IMR-90 (cell line): ENCODE data around the gene PLCB2. TPM values are rescaled to one million over a fixed set of nuclear protein-coding genes. Genes with fewer than 3 reads are reported as not detected.
A peak's percentile ranks its signal among the peaks of the same experiment; 100 is the strongest.

Experiments
- ATAC-seq: fragments of 200-7000 bp; cut with Tn5 transposase; 2 replicates; pipeline ENCODE4 v1.9.1; 2020; ENCODE audit warnings: low read depth, mild to moderate bottlenecking, moderate library complexity
- BruUV-seq: library from RNA; stranded (reverse); fragments of 400-500 nt; replicated peaks from 2 replicates; lab custom pipeline; 2021; lab: Mats Ljungman, UMichigan
- CTCF ChIA-PET: fragments of 300-600 bp; formaldehyde crosslinking; extraction: SDS; loops from one replicate; lab custom pipeline; 2021; ENCODE audit warnings: antibody characterized with exemption; lab: Yijun Ruan, JAX
- POLR2A ChIA-PET: fragments of 300-600 bp; sonication (Branson Sonifier 250); formaldehyde crosslinking; loops from one replicate; lab custom pipeline; 2022; ENCODE audit warnings: antibody characterized with exemption; ENCODE audit not compliant: unreplicated experiment; lab: Charles Lee
- DNase-seq: peaks from one replicate; pipeline ENCODE4 v3.0.0; 2013
- H2AFZ ChIP-seq: replicated peaks from 2 replicates; pipeline ENCODE3; 2013; ENCODE audit warnings: low read length, mild to moderate bottlenecking; ENCODE audit not compliant: poor library complexity
- H2AK5ac ChIP-seq: 2 replicates; pipeline ENCODE4 v1.6.1; 2013; ENCODE audit warnings: low read depth, low read length, inconsistent platforms
- H2AK9ac ChIP-seq: replicated peaks from 2 replicates; pipeline ENCODE3; 2013; ENCODE audit warnings: mild to moderate bottlenecking, low read depth, low read length, moderate library complexity; ENCODE audit not compliant: poor library complexity
- H2BK120ac ChIP-seq: 2 replicates; pipeline ENCODE4 v1.6.1; 2013; ENCODE audit warnings: low read depth, low read length, inconsistent platforms
- H2BK15ac ChIP-seq: 3 replicates; pipeline ENCODE4 v1.6.1; 2013; ENCODE audit warnings: low read depth, low read length, inconsistent platforms
- H2BK20ac ChIP-seq: 2 replicates; pipeline ENCODE4 v1.6.1; 2013; ENCODE audit warnings: low read depth, mild to moderate bottlenecking, inconsistent platforms, low read length, moderate library complexity
- H2BK5ac ChIP-seq: 2 replicates; pipeline ENCODE4 v1.6.1; 2013; ENCODE audit warnings: mild to moderate bottlenecking, low read depth, low read length, inconsistent platforms; ENCODE audit not compliant: poor library complexity, severe bottlenecking
- H3K14ac ChIP-seq: replicated peaks from 2 replicates; pipeline ENCODE4 v1.6.1; 2013; ENCODE audit warnings: low read depth, low read length, inconsistent platforms
- H3K18ac ChIP-seq: 2 replicates; pipeline ENCODE4 v1.6.1; 2013; ENCODE audit warnings: low read depth, low read length, control low read depth
- H3K23ac ChIP-seq: 2 replicates; pipeline ENCODE4 v1.6.1; 2013; ENCODE audit warnings: low read depth, low read length, inconsistent platforms
- H3K27ac ChIP-seq: 2 replicates; pipeline ENCODE4 v1.5.1; 2013; ENCODE audit warnings: mild to moderate bottlenecking, control low read depth, low read length; ENCODE audit not compliant: insufficient read depth
- H3K27me3 ChIP-seq: 2 replicates; pipeline ENCODE4 v1.6.1; 2013; ENCODE audit warnings: low read length; ENCODE audit not compliant: control insufficient read depth, insufficient read depth
- H3K36me3 ChIP-seq: 2 replicates; pipeline ENCODE4 v1.6.1; 2013; ENCODE audit warnings: low read length, mixed read lengths; ENCODE audit not compliant: control insufficient read depth, insufficient read depth
- H3K4ac ChIP-seq: 2 replicates; pipeline ENCODE4 v1.6.1; 2013; ENCODE audit warnings: low read depth, low read length, inconsistent platforms
- H3K4me1 ChIP-seq: 2 replicates; pipeline ENCODE4 v1.6.1; 2013; ENCODE audit warnings: low read length, mixed read lengths; ENCODE audit not compliant: control insufficient read depth, insufficient read depth
- H3K4me2 ChIP-seq: 2 replicates; pipeline ENCODE4 v1.6.1; 2013; ENCODE audit warnings: low read depth, mild to moderate bottlenecking, control low read depth, low read length, moderate library complexity
- H3K4me3 ChIP-seq: 2 replicates; pipeline ENCODE4 v1.5.1; 2013; ENCODE audit warnings: low read depth, mild to moderate bottlenecking, control low read depth, low read length, moderate library complexity; ENCODE audit not compliant: insufficient read depth
- H3K56ac ChIP-seq: 2 replicates; pipeline ENCODE4 v1.6.1; 2013; ENCODE audit warnings: low read length, inconsistent platforms; ENCODE audit not compliant: insufficient read depth; ENCODE audit errors: extremely low read depth
- H3K79me1 ChIP-seq, 2 experiments: 2 replicates each; pipeline ENCODE4 v1.6.1; 2013; ENCODE audit warnings: low read length in 2 of 2, inconsistent platforms in 1 of 2, low read depth in 1 of 2
- H3K9ac ChIP-seq: 2 replicates; pipeline ENCODE4 v1.6.1; 2013; ENCODE audit warnings: low read depth, low read length, control low read depth
- H3K9me1 ChIP-seq: 2 replicates; pipeline ENCODE4 v1.6.1; 2013; ENCODE audit warnings: low read length, inconsistent platforms; ENCODE audit not compliant: insufficient read depth
- H3K9me3 ChIP-seq: 2 replicates; pipeline ENCODE4 v1.6.1; 2013; ENCODE audit warnings: low read length; ENCODE audit not compliant: control insufficient read depth, insufficient read depth
- H4K20me1 ChIP-seq: 2 replicates; pipeline ENCODE4 v1.6.1; 2013; ENCODE audit warnings: low read length, inconsistent platforms; ENCODE audit not compliant: insufficient read depth
- H4K5ac ChIP-seq: 2 replicates; pipeline ENCODE4 v1.6.1; 2013; ENCODE audit warnings: mild to moderate bottlenecking, low read depth, low read length, control low read depth
- H4K8ac ChIP-seq, 2 experiments: 2 replicates each; pipeline ENCODE4 v1.6.1; 2013; ENCODE audit warnings: low read depth in 2 of 2, low read length in 2 of 2, control low read depth in 1 of 2, inconsistent platforms in 1 of 2
- H4K91ac ChIP-seq: 2 replicates; pipeline ENCODE4 v1.6.1; 2013; ENCODE audit warnings: low read depth, low read length, inconsistent platforms; ENCODE audit not compliant: insufficient read depth
- BHLHE40 ChIP-seq: fragments of 150-350 bp; IDR thresholded peaks from 2 replicates; pipeline ENCODE4 v1.6.1; 2016; ENCODE audit warnings: mild to moderate bottlenecking, low read depth, low read length
- CEBPB ChIP-seq: IDR thresholded peaks from 2 replicates; pipeline ENCODE4 v1.6.1; 2012; ENCODE audit warnings: low read depth, low read length, improper control_type of control experiment
- CHD1 ChIP-seq: IDR thresholded peaks from 2 replicates; pipeline ENCODE4 v1.6.1; 2012; ENCODE audit warnings: low read depth, low read length, improper control_type of control experiment
- CTCF ChIP-seq: conservative IDR thresholded peaks from 2 replicates; pipeline ENCODE4 v1.5.1; 2012; ENCODE audit warnings: mild to moderate bottlenecking, low read depth, low read length, improper control_type of control experiment
- FOS ChIP-seq: fragments of 150-350 bp; IDR thresholded peaks from 2 replicates; pipeline ENCODE4 v1.6.1; 2016; ENCODE audit warnings: low read depth, low read length
- MAFK ChIP-seq: IDR thresholded peaks from 2 replicates; pipeline ENCODE4 v1.6.1; 2012; ENCODE audit warnings: low read depth, low read length, improper control_type of control experiment
- MXI1 ChIP-seq: IDR thresholded peaks from 2 replicates; pipeline ENCODE4 v1.6.1; 2012; ENCODE audit warnings: low read depth, mild to moderate bottlenecking, low read length, moderate library complexity, borderline replicate concordance
- NFE2L2 ChIP-seq: fragments of 150-350 bp; IDR thresholded peaks from 2 replicates; pipeline ENCODE4 v1.6.1; 2016; ENCODE audit warnings: low read depth, mild to moderate bottlenecking, low read length
- POLR2A ChIP-seq: IDR thresholded peaks from 2 replicates; pipeline ENCODE4 v1.6.1; 2012; ENCODE audit warnings: mild to moderate bottlenecking, low read depth, low read length
- RAD21 ChIP-seq: IDR thresholded peaks from 2 replicates; pipeline ENCODE4 v1.6.1; 2012; ENCODE audit warnings: low read length, improper control_type of control experiment
- RCOR1 ChIP-seq: IDR thresholded peaks from 2 replicates; pipeline ENCODE4 v1.6.1; 2012; ENCODE audit warnings: mild to moderate bottlenecking, low read length, improper control_type of control experiment; ENCODE audit not compliant: insufficient replicate concordance
- RFX5 ChIP-seq: IDR thresholded peaks from 2 replicates; pipeline ENCODE4 v1.8.0; 2012; ENCODE audit warnings: low read depth, mild to moderate bottlenecking, low read length, moderate library complexity
- SMC3 ChIP-seq: fragments of 150-350 bp; IDR thresholded peaks from 2 replicates; pipeline ENCODE4 v1.6.1; 2016; ENCODE audit warnings: low read depth, mild to moderate bottlenecking, antibody characterized with exemption, low read length, moderate library complexity
- WGBS, 2 experiments: methylation state at CpG; one replicate each; pipeline versions ENCODE4 v1.1.5 to v1.1.7; 2013; ENCODE audit warnings: missing lambda C conversion rate in 2 of 2; ENCODE audit not compliant: insufficient read length in 1 of 2; ENCODE audit errors: extremely low coverage in 2 of 2; 5-methylcytosine and 5-hydroxymethylcytosine counted together
- dilution Hi-C: fragments of 300-500 bp; cut with HindIII; formaldehyde crosslinking; loops from one replicate; pipeline ENCODE4 v1.14.3; 2018; ENCODE audit warnings: low sequenced_read_pairs; ENCODE audit not compliant: unreplicated experiment
- in situ Hi-C: fragments of 300-500 bp; cut with MboI; formaldehyde crosslinking; loops from 3 replicates; pipeline ENCODE4 v1.14.3; 2019; ENCODE audit warnings: low sequenced_read_pairs, inconsistent platforms, mixed read lengths
- intact Hi-C: fragments of 100-400 bp; cut with micrococcal nuclease; formaldehyde crosslinking; loops from 2 replicates; pipeline ENCODE4 v1.10.0; 2022
- polyA plus RNA-seq, 3 experiments: library from polyadenylated mRNA; depleted of rRNA; stranded (reverse); fragments of >200 nt; gene quantifications; 2 replicates each; pipeline ENCODE4 v1.2.3, GENCODE V29; 2012; ENCODE audit warnings: low replicate concordance in 1 of 3
- total RNA-seq: library from RNA; depleted of rRNA; stranded (reverse); fragments of >200 nt; gene quantifications from 2 replicates; pipeline ENCODE4 v1.2.3, GENCODE V29; 2012

Gene PLCB2
- total and polyA plus RNA-seq, 2 of the 4 experiments (the other 2 are of a cell fraction): 0.18 to 1.4 TPM

GRCh38 chr15:40346579-40347558, 39.1 kb upstream of the PLCB2 start:
- Histone ChIP-seq H3K4me1 (peaks cover 20% of the 10 kb centered on the region), H3K4me2 (no peak overlapping the region), H3K4me3 (no peak overlapping the region), H4K91ac (no peak overlapping the region), H2BK120ac (no peak overlapping the region), H3K56ac (no peak overlapping the region), H3K27me3 (peaks cover 11% of the 10 kb centered on the region), H4K5ac (no peak overlapping the region), H3K9me1 (peaks cover 11% of the 10 kb centered on the region; the same call in 1 of the 2 replicates), H3K9me3 (no peaks in the 10 kb centered on the region), H3K18ac (no peak overlapping the region), H2BK20ac (no peak overlapping the region), H3K27ac (no peak overlapping the region), H3K36me3 (no peaks in the 10 kb centered on the region), H3K9ac (no peak overlapping the region), H2BK15ac (no peak overlapping the region), H3K14ac (no peak overlapping the region), H2AFZ (peak overlapping the region; percentile 36), H2AK9ac (peak overlapping the region; percentile 94), H2AK5ac (peak overlapping the region; percentile 38; the same call in 1 of the 2 replicates), H4K8ac (no peak overlapping the region), H4K20me1 (no peaks in the 10 kb centered on the region), H3K4ac (no peak overlapping the region), H3K79me1 (no peaks in the 10 kb centered on the region), H3K23ac (no peak overlapping the region), H2BK5ac (no peak overlapping the region)
- in situ Hi-C loops (no loop called here), intact Hi-C loops (no loop called here), dilution Hi-C loops (no loop called here)
- ChIA-PET CTCF (interaction anchor here (0.6 kb wide), 1 partner anchor 550 kb away, joined by 4 read pairs; no protein-coding TSS in a partner anchor), POLR2A (no interaction called here)
- DNase-seq (no peak), ATAC-seq (no peak)
- WGBS, 2 experiments: 84% methylated on average over 11 of the region's 15 CpGs; no CpG with 5 or more reads in 1 of the 2 experiments
- BruUV-seq: no TSS peak
- TF ChIP-seq POLR2A (no peak), SMC3 (no peak), RFX5 (no peak), RCOR1 (no peak), NFE2L2 (no peak), CTCF (no peak), RAD21 (no peak), BHLHE40 (no peak), FOS (no peak), MAFK (no peak), CEBPB (no peak), MXI1 (no peak), CHD1 (no peak)
